Colonic mucosa (tissue), 4 donors: ENCODE data around the gene AP2M1. TPM values are rescaled to one million over a fixed set of nuclear protein-coding genes. Genes with fewer than 3 reads are reported as not detected.

Experiments
- DNase-seq: peaks from one replicate; pipeline ENCODE4 v3.0.0-alpha.2; 2020
- H3K27ac ChIP-seq: fragments of 200-600 bp; one replicate; pipeline ENCODE4 v1.8.0; 2021
- H3K27me3 ChIP-seq: fragments of 200-600 bp; one replicate; pipeline ENCODE4 v1.8.0; 2021
- H3K36me3 ChIP-seq: fragments of 200-600 bp; one replicate; pipeline ENCODE4 v1.8.0; 2021
- H3K4me1 ChIP-seq: fragments of 200-600 bp; one replicate; pipeline ENCODE4 v1.8.0; 2021; ENCODE audit warnings: mild to moderate bottlenecking
- H3K4me3 ChIP-seq: fragments of 200-600 bp; one replicate; pipeline ENCODE4 v1.8.0; 2021
- H3K9ac ChIP-seq, 2 donors: one replicate each; pipeline ENCODE4 v1.7.0; 2013; ENCODE audit warnings: control low read depth in 2 of 2, low read depth in 2 of 2, low read length in 2 of 2
- H3K9me3 ChIP-seq: fragments of 200-600 bp; one replicate; pipeline ENCODE4 v1.8.0; 2021
- intact Hi-C: fragments of 100-400 bp; cut with DNase I; formaldehyde crosslinking; loops from one replicate; pipeline ENCODE4 v1.14.1; 2022
- total RNA-seq, 2 donors: library from RNA; stranded (reverse); fragmentation: NEBNext Ultra II Directional in 1 of 2; extraction: Animal tissue kit (Norgen Biotek cat#: 25700) in 1 of 2; gene quantifications; one replicate each; pipeline ENCODE4 v1.2.1, GENCODE V29; 2021
- TF ChIP-seq, protein P1 (sequence below): fragments of 200-600 bp; IDR thresholded peaks from one replicate; pipeline ENCODE4 v1.8.0; 2022; ENCODE audit warnings: antibody characterized with exemption, mild to moderate bottlenecking
- donor health status: healthy.
- donor health status: DM: no; HTN: no; CAD: no.
- donor health status: DM: no; HTN: no; CAD: no.

The AP2M1 gene
- total RNA-seq, 2 donors from 2014 or later, result 206 to 255 TPM

DNA sequence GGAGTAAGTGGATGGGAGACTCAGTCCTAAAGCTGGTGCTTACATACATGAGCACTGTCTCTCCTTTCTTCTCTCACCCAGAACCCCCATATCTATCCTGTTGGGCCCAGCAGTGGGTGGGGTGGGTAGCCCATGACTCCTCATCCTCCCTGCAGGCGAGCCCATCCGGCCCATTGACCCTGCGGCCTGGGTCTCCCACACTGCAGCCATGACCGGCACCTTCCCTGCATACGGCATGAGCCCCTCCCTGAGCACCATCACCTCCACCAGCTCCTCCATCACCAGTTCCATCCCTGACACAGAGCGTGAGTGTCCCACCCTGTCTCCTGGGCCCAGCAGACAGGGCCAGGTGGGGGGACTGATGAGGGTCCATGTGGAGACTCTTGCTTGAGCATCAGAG lies 8.0 kb upstream of the AP2M1 start:
- no peak for DNase-seq
- Histone ChIP-seq H3K27ac (no peak overlapping the region), H3K4me3 (no peak overlapping the region), H3K4me1 (no peaks in the 10 kb centered on the region), H3K9ac (no peak overlapping the region), H3K36me3 (peaks cover 27% of the 10 kb centered on the region), H3K9me3 (no peaks in the 10 kb centered on the region), H3K27me3 (no peaks in the 10 kb centered on the region)
- TF ChIP-seq, protein P1, sequence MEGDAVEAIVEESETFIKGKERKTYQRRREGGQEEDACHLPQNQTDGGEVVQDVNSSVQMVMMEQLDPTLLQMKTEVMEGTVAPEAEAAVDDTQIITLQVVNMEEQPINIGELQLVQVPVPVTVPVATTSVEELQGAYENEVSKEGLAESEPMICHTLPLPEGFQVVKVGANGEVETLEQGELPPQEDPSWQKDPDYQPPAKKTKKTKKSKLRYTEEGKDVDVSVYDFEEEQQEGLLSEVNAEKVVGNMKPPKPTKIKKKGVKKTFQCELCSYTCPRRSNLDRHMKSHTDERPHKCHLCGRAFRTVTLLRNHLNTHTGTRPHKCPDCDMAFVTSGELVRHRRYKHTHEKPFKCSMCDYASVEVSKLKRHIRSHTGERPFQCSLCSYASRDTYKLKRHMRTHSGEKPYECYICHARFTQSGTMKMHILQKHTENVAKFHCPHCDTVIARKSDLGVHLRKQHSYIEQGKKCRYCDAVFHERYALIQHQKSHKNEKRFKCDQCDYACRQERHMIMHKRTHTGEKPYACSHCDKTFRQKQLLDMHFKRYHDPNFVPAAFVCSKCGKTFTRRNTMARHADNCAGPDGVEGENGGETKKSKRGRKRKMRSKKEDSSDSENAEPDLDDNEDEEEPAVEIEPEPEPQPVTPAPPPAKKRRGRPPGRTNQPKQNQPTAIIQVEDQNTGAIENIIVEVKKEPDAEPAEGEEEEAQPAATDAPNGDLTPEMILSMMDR, result no peak
- intact Hi-C loops, result no loop called here

DNA sequence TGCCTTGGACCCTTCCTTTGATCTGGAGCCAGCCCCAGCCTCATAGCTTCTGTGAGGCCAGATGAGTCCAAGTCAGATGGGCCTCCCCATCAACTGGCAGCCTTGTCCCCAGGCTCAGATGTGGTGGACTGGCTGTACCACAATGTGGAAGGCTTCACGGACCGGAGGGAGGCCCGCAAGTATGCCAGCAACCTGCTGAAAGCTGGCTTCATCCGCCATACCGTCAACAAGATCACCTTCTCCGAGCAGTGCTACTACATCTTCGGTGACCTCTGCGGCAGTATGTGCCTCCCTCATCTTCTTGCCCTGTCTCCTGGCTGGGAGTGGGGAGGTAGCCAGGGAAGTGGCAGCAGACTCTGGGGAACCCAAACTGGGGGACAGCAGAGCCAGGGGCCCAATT lies 6.9 kb upstream of the AP2M1 start:
- TF ChIP-seq, protein P1, result no peak
- Histone ChIP-seq H3K9me3 (no peaks in the 10 kb centered on the region), H3K36me3 (peaks cover 27% of the 10 kb centered on the region), H3K27ac (no peak overlapping the region), H3K4me3 (no peak overlapping the region), H3K9ac (no peak overlapping the region), H3K4me1 (no peaks in the 10 kb centered on the region), H3K27me3 (no peaks in the 10 kb centered on the region)
- DNase-seq, result no peak
- intact Hi-C loops, result no loop called here

DNA sequence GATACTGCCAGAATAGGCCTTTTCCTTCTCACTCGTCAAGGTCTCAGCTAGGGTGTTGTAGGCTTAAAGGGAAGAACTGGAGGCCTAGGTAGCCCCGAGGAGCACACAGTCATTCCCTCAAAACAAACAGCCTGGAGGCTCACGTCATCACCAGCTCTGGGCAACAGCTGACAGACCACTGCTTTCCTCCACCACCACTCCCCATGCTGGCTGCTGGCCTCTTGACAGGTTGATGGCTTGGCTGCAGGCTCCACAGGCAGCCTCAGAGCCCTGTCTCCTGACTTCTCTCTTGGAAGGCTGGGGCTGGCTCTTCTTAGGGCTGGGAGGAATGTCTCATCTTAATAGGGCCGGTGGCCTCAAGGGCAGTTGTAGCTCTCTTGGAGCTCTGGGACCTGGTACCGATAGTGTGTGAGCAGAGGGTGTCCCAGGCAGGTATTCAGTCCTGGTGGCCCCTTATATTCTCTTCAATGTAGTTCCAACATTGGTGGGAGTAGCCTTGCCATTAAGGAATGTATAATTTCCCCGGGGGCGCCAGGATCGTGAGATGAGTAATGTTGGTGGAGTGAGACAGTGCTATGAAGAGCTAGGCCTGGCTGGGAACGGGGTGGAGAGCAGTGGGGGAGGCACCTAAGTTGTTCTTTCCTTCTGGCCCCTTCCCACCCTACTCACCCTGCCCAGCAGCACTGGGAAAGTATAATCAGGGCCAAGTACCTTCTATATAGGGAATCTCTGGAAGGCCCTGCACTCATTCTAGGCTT lies 6.1 kb upstream of the AP2M1 start:
- no peaks in the 10 kb centered on the region for H3K9me3 ChIP-seq
- no peak overlapping the region for H3K9ac ChIP-seq
- no peak overlapping the region for H3K4me3 ChIP-seq
- TF ChIP-seq, protein P1, result no peak
- intact Hi-C loops, result no loop called here
- H3K4me1 ChIP-seq, result no peaks in the 10 kb centered on the region
- peaks cover 27% of the 10 kb centered on the region for H3K36me3 ChIP-seq
- DNase-seq, result no peak
- no peaks in the 10 kb centered on the region for H3K27me3 ChIP-seq
- H3K27ac ChIP-seq, result no peak overlapping the region

DNA sequence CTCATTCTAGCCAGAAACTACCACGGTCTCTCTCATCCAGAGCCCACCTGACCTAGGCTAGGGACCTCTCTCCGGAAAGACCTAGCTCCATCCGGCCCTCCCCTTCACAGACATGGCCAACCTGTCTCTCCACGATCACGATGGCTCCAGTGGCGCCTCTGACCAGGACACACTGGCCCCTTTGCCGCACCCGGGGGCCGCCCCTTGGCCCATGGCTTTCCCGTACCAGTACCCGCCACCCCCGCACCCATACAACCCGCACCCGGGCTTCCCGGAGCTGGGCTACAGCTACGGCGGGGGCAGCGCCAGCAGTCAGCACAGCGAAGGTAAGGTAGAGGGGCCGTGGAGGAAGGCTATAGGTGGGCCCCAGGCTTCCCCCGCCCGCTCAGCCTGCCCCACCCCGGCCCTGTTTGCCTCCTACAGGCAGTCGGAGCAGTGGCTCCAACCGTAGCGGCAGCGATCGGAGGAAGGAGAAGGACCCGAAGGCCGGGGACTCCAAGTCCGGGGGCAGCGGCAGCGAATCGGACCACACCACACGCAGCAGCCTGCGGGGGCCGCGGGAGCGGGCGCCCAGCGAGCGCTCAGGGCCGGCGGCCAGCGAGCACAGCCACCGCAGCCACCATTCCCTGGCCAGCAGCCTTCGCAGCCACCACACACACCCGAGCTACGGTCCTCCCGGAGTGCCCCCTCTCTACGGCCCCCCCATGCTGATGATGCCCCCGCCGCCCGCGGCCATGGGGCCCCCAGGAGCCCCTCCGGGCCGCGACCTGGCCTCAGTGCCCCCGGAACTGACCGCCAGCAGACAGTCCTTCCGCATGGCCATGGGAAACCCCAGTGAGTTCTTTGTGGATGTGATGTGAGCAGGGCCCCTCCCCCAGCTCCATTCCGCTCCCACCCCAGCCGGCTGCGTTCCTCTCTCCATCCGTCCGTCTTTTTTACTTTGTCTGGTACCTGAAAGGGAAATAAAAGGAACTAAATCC lies 4.5 kb upstream of the AP2M1 start:
- H3K9ac ChIP-seq, result no peak overlapping the region
- no peak for DNase-seq
- H3K27me3 ChIP-seq, result no peaks in the 10 kb centered on the region
- H3K4me3 ChIP-seq, result no peak overlapping the region
- intact Hi-C loops, result no loop called here
- peaks cover 23% of the 10 kb centered on the region for H3K36me3 ChIP-seq
- no peak overlapping the region for H3K27ac ChIP-seq
- TF ChIP-seq, protein P1, result no peak
- no peaks in the 10 kb centered on the region for H3K9me3 ChIP-seq
- no peaks in the 10 kb centered on the region for H3K4me1 ChIP-seq

DNA sequence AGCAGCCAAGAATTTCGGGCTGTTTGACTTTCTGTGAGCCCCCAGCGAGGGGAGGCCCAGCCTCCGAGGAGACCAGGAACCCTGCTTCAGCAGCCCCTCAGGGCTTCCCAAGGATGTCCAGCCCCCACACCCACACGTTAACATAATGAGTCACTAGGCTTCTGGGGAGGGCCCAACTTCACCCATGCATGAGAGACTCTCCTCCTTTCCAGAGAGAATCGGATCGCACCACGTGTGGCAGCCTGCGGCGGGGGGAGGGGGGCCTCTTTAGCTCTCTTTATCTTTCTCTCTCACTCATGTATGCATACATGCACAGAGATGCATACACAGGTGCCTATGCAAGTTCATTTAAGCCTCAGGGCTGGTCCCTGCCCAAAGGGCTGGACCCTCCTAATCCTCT lies 3.1 kb upstream of the AP2M1 start:
- TF ChIP-seq, protein P1, result no peak
- H3K27ac ChIP-seq, result no peak overlapping the region
- no peak for DNase-seq
- H3K27me3 ChIP-seq, result no peaks in the 10 kb centered on the region
- no peak overlapping the region for H3K9ac ChIP-seq
- intact Hi-C loops, result no loop called here
- peaks cover 12% of the 10 kb centered on the region for H3K36me3 ChIP-seq
- no peaks in the 10 kb centered on the region for H3K9me3 ChIP-seq
- peaks cover 7% of the 10 kb centered on the region for H3K4me1 ChIP-seq
- no peak overlapping the region for H3K4me3 ChIP-seq
